ENCODE results near the gene PDE12. TPM values are rescaled to one million over a fixed set of nuclear protein-coding genes. Genes with fewer than 3 reads are reported as not detected.

PDE12 gene
- total RNA-seq, 1 donor from 2014 or later, result 12.4 TPM

GRCh38 chr3:57616233-57616632 lies 60.2 kb downstream of the PDE12 start:
- TF ChIP-seq, protein P1, sequence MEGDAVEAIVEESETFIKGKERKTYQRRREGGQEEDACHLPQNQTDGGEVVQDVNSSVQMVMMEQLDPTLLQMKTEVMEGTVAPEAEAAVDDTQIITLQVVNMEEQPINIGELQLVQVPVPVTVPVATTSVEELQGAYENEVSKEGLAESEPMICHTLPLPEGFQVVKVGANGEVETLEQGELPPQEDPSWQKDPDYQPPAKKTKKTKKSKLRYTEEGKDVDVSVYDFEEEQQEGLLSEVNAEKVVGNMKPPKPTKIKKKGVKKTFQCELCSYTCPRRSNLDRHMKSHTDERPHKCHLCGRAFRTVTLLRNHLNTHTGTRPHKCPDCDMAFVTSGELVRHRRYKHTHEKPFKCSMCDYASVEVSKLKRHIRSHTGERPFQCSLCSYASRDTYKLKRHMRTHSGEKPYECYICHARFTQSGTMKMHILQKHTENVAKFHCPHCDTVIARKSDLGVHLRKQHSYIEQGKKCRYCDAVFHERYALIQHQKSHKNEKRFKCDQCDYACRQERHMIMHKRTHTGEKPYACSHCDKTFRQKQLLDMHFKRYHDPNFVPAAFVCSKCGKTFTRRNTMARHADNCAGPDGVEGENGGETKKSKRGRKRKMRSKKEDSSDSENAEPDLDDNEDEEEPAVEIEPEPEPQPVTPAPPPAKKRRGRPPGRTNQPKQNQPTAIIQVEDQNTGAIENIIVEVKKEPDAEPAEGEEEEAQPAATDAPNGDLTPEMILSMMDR (IDR thresholded peaks at IDR 0.05; ENCODE audit: borderline replicate concordance), result no peak
- no peaks in the 10 kb centered on the region for H3K4me1 ChIP-seq
- no peak overlapping the region for H3K4me3 ChIP-seq
- DNase-seq, result no peak
- H3K36me3 ChIP-seq, result peaks cover 32% of the 10 kb centered on the region
- no peaks in the 10 kb centered on the region for H3K27me3 ChIP-seq (ENCODE audit: low read depth)
- intact Hi-C loops (cut with micrococcal nuclease), result no loop called here
- H3K9me3 ChIP-seq (replicated peaks), result peaks cover 8% of the 10 kb centered on the region
- no peak overlapping the region for H3K27ac ChIP-seq (replicated peaks)

Other genes with a start within 250 kb of the PDE12 start
- gene DNAH12, start 11.9 kb upstream of the PDE12 start, total RNA-seq, result 0.16 TPM
- 69.8 TPM for gene ARF4, start 41.1 kb downstream of the PDE12 start, total RNA-seq
- gene DENND6A, start 136.8 kb downstream of the PDE12 start, total RNA-seq, result 14.7 TPM
- 316 TPM for gene SLMAP, start 200.0 kb downstream of the PDE12 start, total RNA-seq